Ishikawa (cell line): ENCODE results near the gene LILRB4.

ENCODE experiments used
- CEBPB ChIP-seq: IDR thresholded peaks from 2 replicates; pipeline ENCODE4 v1.6.1; 2012
- NFIC ChIP-seq: IDR thresholded peaks from 2 replicates; pipeline ENCODE4 v1.6.1; 2012
- RAD21 ChIP-seq: IDR thresholded peaks from 2 replicates; pipeline ENCODE4 v1.6.1; 2012; ENCODE audit warnings: low read depth
- TF ChIP-seq, protein P1 (sequence below): IDR thresholded peaks from 2 replicates; pipeline ENCODE4 v1.6.1; 2012

DNA sequence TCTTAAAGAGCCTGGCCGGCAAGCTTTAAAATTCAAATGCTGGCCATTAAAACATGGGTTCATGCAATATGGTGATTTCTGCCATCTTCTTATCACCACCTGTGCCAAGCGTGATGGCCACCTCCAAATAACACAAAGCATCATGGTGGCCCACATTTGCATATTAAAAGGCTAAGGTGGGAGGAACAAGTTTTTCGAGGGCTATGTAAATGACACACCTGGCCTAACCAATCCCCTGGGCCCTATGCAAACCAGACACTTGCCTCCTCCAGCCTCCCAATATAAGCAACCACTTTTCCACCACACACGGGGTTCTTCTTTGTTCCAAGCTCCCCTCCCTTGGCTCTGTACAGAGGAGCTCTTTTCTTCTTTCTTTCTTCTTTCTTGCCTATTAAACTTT, 14.4 kb downstream of the LILRB4 start:
- TF ChIP-seq NFIC (no peak), RAD21 (no peak), CEBPB (no peak)
- TF ChIP-seq, protein P1, sequence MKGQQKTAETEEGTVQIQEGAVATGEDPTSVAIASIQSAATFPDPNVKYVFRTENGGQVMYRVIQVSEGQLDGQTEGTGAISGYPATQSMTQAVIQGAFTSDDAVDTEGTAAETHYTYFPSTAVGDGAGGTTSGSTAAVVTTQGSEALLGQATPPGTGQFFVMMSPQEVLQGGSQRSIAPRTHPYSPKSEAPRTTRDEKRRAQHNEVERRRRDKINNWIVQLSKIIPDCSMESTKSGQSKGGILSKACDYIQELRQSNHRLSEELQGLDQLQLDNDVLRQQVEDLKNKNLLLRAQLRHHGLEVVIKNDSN = no peak
